Glomerular visceral epithelial cell (primary cell): ENCODE data around the gene PIGZ.
A peak's percentile ranks its signal among the peaks of the same experiment; 100 is the strongest.
"Not testable (repeated sequence)": the region's sequence is repeated elsewhere in the genome, so short reads cannot be mapped to it uniquely, and the experiment has no call there.

Experiments used
- DNase-seq: peaks from one replicate; pipeline ENCODE4 v3.0.0-alpha.2; 2016; ENCODE audit errors: extremely low spot score

The PIGZ gene

GRCh38 chr3:196949750-196950149, 18.9 kb downstream of the PIGZ start:
- no peak for DNase-seq

- no peak for DNase-seq
These were observed 19.4 kb downstream of the PIGZ start for GRCh38 chr3:196949285-196949619.

GRCh38 chr3:196948442-196949284, 20.0 kb downstream of the PIGZ start:
- no peak for DNase-seq

GRCh38 chr3:196947860-196948441, 20.7 kb downstream of the PIGZ start:
- no peak for DNase-seq

GRCh38 chr3:196947136-196947859, 21.3 kb downstream of the PIGZ start:
- no peak for DNase-seq

GRCh38 chr3:196944037-196944790, 24.4 kb downstream of the PIGZ start:
- not testable (repeated sequence) for DNase-seq

GRCh38 chr3:196942915-196943277, 25.7 kb downstream of the PIGZ start:
- peak; percentile 21 for DNase-seq

GRCh38 chr3:196942226-196942914, 26.3 kb downstream of the PIGZ start, which contains the start of gene NCBP2:
Gene NCBP2, minus strand, starts transcription at chr3:196942528. Its CDS starts 25 bp downstream, at chr3:196942503.
- peak; percentile 97 for DNase-seq

- DNase-seq, result peak; percentile 37
These were observed 26.9 kb downstream of the PIGZ start for GRCh38 chr3:196941729-196942225.

- DNase-seq, result no peak
These were observed 30.1 kb downstream of the PIGZ start for GRCh38 chr3:196938576-196938975.

GRCh38 chr3:196938124-196938523, 30.5 kb downstream of the PIGZ start:
- no peak for DNase-seq

- DNase-seq, result no peak
These were observed 32.3 kb downstream of the PIGZ start for GRCh38 chr3:196936288-196936687.

- DNase-seq, result no peak
These were observed 36.0 kb downstream of the PIGZ start for GRCh38 chr3:196932600-196932999.

- DNase-seq, result no peak
These were observed 36.6 kb downstream of the PIGZ start for GRCh38 chr3:196931828-196932587.

GRCh38 chr3:196931157-196931556, 37.5 kb downstream of the PIGZ start:
- DNase-seq, result no peak

- no peak for DNase-seq
These were observed 40.8 kb downstream of the PIGZ start for GRCh38 chr3:196927571-196928453.

- no peak for DNase-seq
These were observed 47.9 kb downstream of the PIGZ start for GRCh38 chr3:196920733-196921132.

- no peak for DNase-seq
These were observed 49.7 kb downstream of the PIGZ start for GRCh38 chr3:196918968-196919367.

GRCh38 chr3:196916995-196917394, 51.6 kb downstream of the PIGZ start:
- DNase-seq, result no peak
